GM19397 (cell line): ENCODE results near the gene C1orf122.

ENCODE experiments used
- ATAC-seq: cut with Tn5 transposase; IDR thresholded peaks from one replicate; pipeline ENCODE4 v1.9.1; 2021; ENCODE audit warnings: mild to moderate bottlenecking, moderate library complexity; ENCODE audit not compliant: unreplicated experiment

C1orf122 gene

DNA sequence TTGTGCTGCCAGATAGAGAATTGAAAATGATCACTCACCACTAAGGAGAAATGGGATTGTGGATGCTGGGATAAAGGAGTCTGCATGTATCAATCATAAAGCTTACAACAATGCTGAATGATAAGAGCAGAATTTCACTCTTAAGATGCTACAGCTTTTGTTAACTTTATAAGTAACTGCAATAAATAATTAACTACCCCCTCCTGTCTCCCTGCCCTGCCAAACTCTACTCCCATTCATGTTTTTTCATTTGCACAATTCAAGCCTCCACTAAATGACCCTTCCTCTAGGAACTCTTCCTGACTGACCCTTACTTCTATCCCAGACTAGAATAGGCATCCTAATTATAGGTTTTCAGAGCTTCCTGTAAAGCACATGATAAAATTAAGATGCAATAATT lies 36.9 kb downstream of the C1orf122 start:
- ATAC-seq: no peak

DNA sequence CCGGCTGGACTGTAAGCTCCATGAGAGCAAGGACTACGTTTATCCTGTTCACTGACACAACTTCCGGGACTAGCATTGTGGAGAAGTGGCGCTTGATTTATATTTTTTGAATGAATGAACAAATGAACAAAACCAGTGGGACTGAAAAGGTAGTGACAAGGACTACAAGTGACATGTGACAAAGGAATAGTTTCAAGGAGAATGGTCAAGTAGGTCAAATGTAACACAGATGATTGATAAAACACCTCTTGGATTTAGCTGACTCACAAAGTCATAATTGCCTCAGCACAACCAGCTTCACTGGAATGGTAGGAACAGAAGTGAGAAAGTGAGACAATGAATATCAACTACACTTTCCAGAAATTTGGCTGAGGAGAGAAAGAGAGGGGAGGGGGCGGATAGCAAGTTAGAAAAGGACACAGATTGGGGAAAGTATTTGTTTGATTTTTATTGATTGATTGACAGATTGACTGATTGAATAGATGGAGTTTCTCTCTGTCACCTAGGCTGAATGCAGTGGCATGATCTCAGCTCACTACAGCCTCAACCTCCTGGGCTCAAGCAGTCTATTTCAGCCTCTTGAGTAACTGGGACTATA lies 37.6 kb downstream of the C1orf122 start:
- ATAC-seq: no peak

DNA sequence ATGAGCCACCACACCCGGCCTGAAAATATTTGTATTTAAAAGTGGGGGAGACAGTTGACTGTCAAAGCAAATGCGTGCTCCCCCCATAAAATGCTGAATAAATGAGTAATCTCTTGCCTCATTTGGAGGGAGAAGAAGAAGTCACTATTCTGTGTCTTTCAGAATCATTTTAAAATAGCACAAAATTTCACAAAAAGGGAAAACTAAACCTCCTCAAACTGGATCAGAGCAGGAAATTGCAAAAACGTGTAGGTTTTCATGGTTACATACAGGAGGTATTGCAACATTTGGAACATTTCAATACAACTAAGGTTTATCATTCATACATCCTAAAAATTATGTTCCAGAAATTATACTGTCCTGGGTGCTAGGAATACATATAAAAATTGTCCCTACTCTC lies 38.2 kb downstream of the C1orf122 start:
- no peak for ATAC-seq

DNA sequence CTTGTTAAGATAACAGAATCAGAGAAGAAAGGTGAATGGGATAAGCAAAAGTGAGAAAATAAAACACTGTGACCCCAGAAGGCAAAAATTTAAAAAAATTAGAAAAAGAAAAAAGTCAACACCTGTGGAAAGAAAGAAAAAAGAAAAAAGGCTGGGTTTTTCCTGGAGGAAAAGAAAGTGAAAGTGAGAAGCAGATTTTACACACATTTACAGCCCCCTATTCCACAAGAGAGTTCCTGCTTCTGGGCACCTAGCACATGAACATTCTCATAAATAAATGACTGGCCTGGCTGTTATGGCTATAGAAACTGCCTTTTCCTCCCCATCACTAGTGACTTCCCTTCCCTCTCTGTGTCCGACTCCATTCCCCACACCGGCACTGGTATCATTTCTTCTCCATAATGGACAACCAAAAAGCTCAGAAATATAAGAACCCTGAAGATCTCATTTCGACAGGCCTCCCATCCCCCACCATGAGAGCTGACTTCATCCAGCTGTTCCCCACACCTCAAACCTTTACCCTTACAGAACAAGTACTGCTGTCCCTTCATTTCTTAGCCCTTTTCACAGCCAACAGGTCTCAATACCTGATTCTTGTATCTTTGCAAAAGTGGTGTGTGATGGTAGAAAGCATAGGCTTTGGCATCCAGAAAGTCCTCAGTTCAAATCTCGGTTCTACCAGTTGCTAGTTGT lies 39.2 kb downstream of the C1orf122 start:
- no peak for ATAC-seq

DNA sequence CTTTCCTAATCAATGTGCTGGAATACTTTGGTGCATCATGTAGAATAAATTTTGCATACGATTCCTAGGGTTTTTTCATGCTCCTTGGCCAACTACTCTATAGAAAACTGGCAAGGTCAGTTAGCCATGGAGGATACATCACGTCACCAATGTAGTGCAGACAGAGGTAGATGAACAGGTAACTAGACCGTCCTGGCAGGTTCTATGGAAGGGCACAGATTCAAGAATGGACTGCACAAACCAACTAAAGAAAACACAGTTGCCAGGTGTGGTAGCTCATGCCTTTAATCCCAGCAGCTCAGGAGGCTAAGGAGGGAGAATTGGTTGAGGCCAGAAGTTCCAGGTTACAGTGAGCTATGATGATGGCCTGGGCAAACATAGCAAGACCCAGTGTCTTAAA lies 41.9 kb downstream of the C1orf122 start:
- no peak for ATAC-seq

DNA sequence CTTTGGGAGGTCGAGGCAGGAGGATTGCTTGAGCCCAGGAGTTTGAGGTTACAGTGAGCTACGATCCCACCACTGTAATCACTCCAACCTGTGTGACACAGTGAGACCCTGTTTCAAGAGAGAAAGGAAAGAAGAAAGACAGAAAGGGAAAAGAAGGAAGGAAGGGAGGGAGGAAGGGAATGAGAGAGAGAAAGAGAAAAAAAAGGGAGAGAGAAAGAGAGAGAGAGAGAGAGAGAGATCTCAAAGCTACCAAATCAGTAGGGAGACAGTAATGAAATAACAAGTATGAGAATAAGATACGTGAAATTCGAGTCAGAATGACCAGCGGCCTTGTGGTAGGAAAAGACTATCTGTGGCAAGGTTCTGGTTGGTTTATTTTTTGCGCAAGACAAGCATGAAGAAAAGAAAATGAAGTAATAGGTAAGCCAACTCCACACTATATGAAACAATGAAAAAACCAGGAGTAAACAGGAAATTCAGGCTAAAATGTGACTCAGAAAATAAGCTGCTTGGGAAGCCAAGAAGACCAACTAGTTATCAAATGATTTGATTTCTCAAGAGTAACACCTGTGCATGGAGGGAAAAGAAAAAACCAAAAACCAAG lies 42.9 kb downstream of the C1orf122 start:
- ATAC-seq: no peak

DNA sequence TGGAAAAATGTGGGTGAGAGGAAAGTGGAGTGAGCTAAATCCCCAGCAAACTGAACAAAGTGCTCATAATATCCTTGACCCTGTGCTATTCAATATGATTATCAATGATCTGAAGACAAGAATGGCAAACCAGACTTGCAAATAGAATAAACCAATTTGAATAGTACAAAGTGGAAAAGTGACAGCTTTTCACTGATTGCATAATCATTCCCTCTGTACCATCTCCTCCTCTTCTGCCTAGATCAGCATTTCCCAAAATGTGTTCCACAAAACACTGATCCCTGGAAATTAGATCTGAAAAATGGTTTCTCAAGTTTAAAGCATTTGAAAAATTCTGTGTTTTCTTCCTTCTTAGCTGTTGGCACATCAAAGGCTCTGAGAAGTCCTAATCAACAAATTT lies 43.7 kb downstream of the C1orf122 start:
- no peak for ATAC-seq

DNA sequence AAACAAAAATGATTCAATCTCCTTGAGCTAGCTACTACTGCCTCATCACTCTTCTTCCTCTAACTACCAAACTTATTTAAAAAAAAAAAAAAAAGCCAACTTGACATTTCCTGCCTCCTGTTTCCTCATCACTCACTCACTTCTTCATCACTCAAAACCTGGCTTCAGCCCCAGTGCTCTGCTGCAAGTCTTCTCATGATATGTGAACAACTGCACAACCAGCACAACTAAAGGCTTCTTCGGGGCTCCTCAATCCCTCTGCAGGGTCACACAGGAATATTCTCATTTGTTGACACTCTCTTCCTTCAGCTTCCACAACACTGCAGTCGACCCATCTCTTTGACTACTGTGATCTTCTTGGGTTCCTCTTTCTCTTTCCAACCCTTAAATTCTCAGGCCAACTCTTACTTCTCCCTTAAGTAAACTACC lies 44.2 kb downstream of the C1orf122 start:
- ATAC-seq: no peak

DNA sequence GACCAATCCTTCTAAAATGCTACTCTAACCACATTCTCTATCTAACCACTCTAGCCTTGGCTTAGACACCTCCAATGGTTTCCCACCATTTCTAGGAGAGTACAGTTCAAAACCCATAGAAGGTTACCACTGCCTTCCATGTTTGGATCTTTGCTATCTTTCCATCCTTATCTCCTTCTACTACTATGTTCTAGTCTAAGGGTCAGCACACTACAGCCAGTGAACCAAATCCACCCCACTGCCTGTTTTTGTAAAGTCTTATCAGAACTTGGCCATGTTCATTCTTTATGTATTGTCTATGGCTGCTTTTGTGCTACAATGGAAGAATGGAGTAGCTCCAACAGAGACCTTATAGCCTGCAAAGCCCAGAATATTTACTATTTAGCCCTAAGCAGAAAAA lies 45.6 kb downstream of the C1orf122 start:
- ATAC-seq: no peak

DNA sequence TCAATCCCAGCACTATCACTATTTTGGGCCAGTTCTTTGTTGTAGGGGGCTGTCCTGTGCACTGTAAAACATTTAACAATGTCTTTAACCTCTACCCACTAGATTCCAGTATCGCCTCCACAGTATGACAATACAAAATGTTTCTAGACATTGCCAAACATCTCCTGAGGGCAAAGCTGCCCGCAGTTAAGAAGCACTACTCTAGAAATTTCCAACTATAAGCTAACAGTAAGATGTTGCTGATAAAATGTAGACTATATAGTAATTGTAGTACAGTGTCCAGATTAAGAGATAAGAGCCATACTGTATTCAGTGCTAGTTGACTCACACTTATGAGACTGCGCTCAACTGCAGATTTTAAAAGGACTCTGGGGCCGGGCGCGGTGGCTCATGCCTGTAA lies 46.8 kb downstream of the C1orf122 start:
- no peak for ATAC-seq
